GM10248 (cell line): ENCODE measurements around the gene NUMB.

Experiments used
- CTCF ChIA-PET: fragments of 300-600 bp; sonication (Branson Sonifier 250); formaldehyde crosslinking; extraction: SDS; loops from one replicate; lab custom pipeline; 2021; ENCODE audit warnings: antibody characterized with exemption; lab: Yijun Ruan, JAX
- POLR2A ChIA-PET: fragments of 350-650 bp; sonication (Branson Sonifier 250); formaldehyde crosslinking; extraction: SDS; loops from one replicate; lab custom pipeline; 2020; ENCODE audit warnings: antibody characterized with exemption; lab: Yijun Ruan, JAX
- DNase-seq: peaks from one replicate; pipeline ENCODE4 v3.0.0; 2012; ENCODE audit errors: extremely low spot score
- CTCF ChIP-seq: IDR thresholded peaks from 2 replicates; pipeline ENCODE4 v1.5.1; 2012; ENCODE audit warnings: mild to moderate bottlenecking, low read depth; ENCODE audit errors: extremely low read depth, missing control alignments, control extremely low read depth

NUMB gene

DNA sequence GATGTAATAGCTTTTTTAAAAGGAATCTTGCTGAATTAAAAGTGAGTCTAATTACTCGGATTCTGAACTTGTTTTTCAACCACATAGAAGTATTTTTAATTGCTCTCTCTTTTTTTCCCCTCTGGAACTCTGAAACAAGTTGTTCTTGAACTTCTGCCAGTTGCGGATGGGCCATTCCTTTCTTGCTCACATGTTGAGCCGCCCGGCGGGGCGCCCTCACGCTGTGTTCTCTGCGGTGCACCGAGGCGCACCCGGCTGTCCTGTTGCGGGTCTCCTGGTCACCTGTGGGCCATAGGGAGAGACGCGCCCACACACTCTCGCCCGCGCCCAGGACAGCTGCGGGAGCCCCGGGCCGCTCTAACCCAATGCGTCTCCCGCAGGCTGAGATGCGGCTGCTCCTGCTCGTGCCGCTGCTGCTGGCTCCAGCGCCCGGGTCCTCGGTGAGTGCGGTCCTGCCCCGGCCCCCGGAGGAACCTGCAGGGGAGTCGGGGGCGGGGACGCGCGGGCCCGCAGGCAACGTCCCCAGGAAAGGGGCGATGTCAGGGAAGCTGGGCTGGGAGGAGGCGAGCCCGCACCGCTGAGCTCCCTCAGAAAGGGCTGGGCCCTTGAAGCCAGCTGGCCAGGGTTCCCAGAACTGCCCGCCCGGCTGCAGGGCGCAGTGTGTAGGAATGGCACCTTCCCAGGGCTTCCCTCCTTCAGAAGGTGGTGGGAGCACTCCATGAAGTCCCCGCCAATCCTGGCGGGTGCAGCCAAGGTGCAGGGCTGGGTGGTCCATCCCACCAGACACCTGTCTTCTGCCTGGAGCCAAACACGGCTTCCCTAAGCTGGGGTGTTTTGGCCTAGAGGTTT is 218.7 kb downstream of the NUMB start:
- POLR2A ChIA-PET, result no interaction called here
- CTCF ChIA-PET, result interaction anchor here (0.9 kb wide), 1 partner anchor 10 kb away, joined by 3 read pairs; no protein-coding TSS in a partner anchor
- TF ChIP-seq CTCF, result no peak
- no peak for DNase-seq

- no peak for DNase-seq
- ChIA-PET CTCF (interaction anchor here (0.9 kb wide), 1 partner anchor 9 kb away, joined by 3 read pairs; no protein-coding TSS in a partner anchor), POLR2A (no interaction called here)
- TF ChIP-seq CTCF, result no peak
Observed at GRCh38 chr14:73238941-73239340, 219.4 kb downstream of the NUMB start.

- ChIA-PET POLR2A (no interaction called here), CTCF (interaction anchor here (0.9 kb wide), 1 partner anchor 8 kb away, joined by 3 read pairs; no protein-coding TSS in a partner anchor)
- DNase-seq, result no peak
- no peak for TF ChIP-seq CTCF
Observed at GRCh38 chr14:73238424-73238852, 219.9 kb downstream of the NUMB start.

DNA sequence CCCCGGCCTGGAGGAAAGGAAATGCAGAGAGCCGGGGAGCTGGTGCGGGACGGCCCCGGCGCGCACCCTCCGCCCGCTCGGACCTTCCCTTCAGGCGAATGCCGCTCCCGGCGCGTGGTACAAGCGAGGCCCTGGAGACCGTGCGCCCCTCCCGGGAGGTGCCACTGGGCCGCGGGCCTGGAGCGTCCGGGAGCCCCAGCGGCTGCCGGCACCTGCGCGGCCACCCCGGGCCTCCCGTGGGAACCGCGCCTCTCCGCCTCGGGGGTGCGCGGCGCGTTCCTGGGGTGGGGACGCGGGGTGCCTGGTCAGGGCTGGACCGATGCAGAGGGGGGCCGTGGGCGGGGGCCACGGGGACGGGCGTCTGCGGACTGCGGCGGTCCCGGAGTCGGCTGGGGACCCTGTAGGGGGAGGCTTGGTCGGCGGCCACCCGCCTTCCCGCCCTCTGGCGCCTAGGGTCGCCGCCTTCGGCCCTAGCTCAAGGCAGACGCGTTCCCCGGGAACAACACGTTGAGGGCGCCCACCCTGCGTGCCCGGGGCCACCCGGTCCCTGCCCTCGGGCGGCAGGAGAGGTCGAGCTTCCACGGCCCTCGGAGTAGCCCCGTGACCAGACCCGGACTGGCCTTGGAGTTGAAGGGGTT is 220.4 kb downstream of the NUMB start:
- DNase-seq, result peak; percentile 37
- CTCF ChIA-PET, result no interaction called here
- POLR2A ChIA-PET, result no interaction called here
- TF ChIP-seq CTCF, result no peak

GRCh38 chr14:73237219-73237785 is 221.0 kb downstream of the NUMB start, which contains the start of gene PAPLN:
Gene PAPLN, plus strand, starts transcription at chr14:73237506. Its CDS starts 2,273 bp downstream, at chr14:73239779.
- CTCF ChIA-PET, result no interaction called here

More at GRCh38 chr14:73237219-73237785, 221.0 kb downstream of the NUMB start, which contains the start of gene PAPLN:
- peak; percentile 60 for DNase-seq
- POLR2A ChIA-PET, result no interaction called here
- TF ChIP-seq CTCF, result no peak
